Measurements from ENCODE around the gene SESTD1. TPM values are rescaled to one million over a fixed set of nuclear protein-coding genes. Genes with fewer than 3 reads are reported as not detected.

Gene SESTD1
- total RNA-seq, 1 donor from 2014 or later: 15.4 TPM

DNA sequence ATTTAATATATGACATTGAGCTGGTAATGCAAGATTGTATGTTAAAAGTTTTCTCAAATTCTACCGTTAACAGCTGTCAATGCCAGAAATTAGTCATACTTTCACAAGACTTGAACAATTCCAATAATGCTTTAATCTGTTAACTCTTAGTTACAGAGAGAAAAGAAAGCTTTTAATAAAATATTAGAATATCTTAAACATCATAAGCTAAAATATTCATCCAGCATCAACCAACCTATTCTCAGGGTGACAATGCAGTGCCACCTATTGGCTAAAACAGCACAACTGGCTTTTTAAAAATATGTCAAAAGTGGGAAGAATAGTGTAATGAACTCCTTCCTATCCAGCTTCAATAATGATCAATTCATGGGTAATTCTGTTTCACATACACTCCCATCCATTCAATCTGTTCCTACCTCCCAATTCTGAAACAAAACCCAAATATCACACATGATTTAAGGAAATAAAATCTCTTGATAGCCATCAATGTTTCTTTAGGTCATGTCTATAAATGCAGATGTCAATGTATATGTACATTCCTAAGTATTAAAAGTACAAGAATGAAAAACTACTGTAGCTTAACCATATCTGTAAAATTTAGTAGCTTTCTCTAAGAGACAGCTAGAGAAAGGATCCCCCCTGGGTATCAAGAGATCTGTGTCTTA is 134.9 kb downstream of the SESTD1 start:
- Histone ChIP-seq H3K4me3 (no peak overlapping the region), H3K27ac (no peak overlapping the region), H3K36me3 (peaks cover 3 to 6% of the 10 kb centered on the region in 2 donors), H3K27me3 (no peaks in the 10 kb centered on the region), H3K9me3 (no peaks in the 10 kb centered on the region), H3K4me1 (no peaks in the 10 kb centered on the region)
- intact Hi-C loops (cut with DNase I): loop anchor here (10.0 kb wide), 1 partner anchor 335 kb away; no protein-coding TSS in a partner anchor
- DNase-seq (ENCODE audit: low spot score in 2 of 2): no peak
- peak in 2 of 3 experiments; percentile 21 to 54 for TF ChIP-seq CTCF (IDR thresholded peaks at IDR 0.05)

DNA sequence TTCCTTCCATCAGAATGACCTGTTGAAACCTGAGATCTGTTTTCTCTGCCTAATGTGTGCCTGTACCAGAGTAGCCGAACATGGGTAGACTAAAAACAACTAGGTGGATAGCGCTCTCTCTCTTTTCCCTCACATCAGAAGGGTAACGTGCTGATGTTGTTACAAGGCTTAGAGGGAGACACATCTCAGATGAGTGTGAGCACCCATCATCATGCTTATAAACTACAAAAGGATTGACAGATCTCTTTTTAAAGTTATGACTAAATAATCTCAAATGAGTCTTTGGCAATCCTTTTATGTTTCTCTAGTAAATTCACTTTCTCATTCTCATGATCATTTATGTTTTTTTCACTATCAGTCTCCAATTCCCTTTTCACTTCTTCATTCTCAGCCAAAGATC is 139.2 kb downstream of the SESTD1 start:
- no peak overlapping the region for H3K4me3 ChIP-seq
- intact Hi-C loops (cut with DNase I): loop anchor here (10.0 kb wide), 1 partner anchor 331 kb away; no protein-coding TSS in a partner anchor
- DNase-seq (ENCODE audit: low spot score in 2 of 2): no peak
- H3K27ac ChIP-seq: no peak overlapping the region
- H3K36me3 ChIP-seq: peaks cover 9 to 20% of the 10 kb centered on the region in 2 donors
- no peak for TF ChIP-seq CTCF (IDR thresholded peaks at IDR 0.05)
- no peaks in the 10 kb centered on the region for H3K9me3 ChIP-seq
- no peaks in the 10 kb centered on the region for H3K4me1 ChIP-seq
- no peaks in the 10 kb centered on the region for H3K27me3 ChIP-seq

DNA sequence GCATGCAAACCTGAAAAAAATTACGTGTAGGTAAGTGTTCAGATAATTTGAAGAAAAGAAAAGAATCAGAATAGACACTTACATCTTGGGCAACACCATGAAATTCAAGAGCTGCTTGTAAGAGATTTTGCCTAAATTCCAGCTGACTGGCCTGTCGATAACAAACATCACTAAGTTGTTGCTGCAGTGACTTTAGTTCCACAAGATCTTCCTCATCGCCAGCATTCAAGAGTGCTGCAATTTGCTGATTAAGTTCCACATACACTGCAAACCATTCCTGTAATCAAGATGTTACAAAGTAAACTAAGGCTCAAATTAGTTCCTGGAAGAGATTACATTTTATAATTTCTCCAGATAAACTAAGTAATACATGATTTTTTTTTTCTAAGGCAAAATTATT is 140.3 kb downstream of the SESTD1 start:
- intact Hi-C loops (cut with DNase I): loop anchor here (10.0 kb wide), 1 partner anchor 329 kb away; no protein-coding TSS in a partner anchor
- TF ChIP-seq CTCF (IDR thresholded peaks at IDR 0.05): no peak
- peaks cover 18 to 30% of the 10 kb centered on the region in 2 donors for H3K36me3 ChIP-seq
- DNase-seq (ENCODE audit: low spot score in 2 of 2): no peak
- no peaks in the 10 kb centered on the region for H3K9me3 ChIP-seq
- no peaks in the 10 kb centered on the region for H3K4me1 ChIP-seq
- no peaks in the 10 kb centered on the region for H3K27me3 ChIP-seq
- H3K27ac ChIP-seq: no peak overlapping the region
- no peak overlapping the region for H3K4me3 ChIP-seq

- TF ChIP-seq CTCF (IDR thresholded peaks at IDR 0.05): no peak
- H3K9me3 ChIP-seq: no peaks in the 10 kb centered on the region
- H3K27ac ChIP-seq: no peak overlapping the region
- no peak overlapping the region for H3K4me3 ChIP-seq
- intact Hi-C loops (cut with DNase I): loop anchor here (10.0 kb wide), 1 partner anchor 328 kb away; no protein-coding TSS in a partner anchor
- no peak for DNase-seq (ENCODE audit: low spot score in 2 of 2)
- H3K36me3 ChIP-seq: peaks cover 18 to 40% of the 10 kb centered on the region in 2 donors
- H3K4me1 ChIP-seq: no peaks in the 10 kb centered on the region
- no peaks in the 10 kb centered on the region for H3K27me3 ChIP-seq
Observed at GRCh38 chr2:179123272-179123662, 141.4 kb downstream of the SESTD1 start.

GRCh38 chr2:179107737-179108136 is 156.9 kb downstream of the SESTD1 start:
- no peak for DNase-seq (ENCODE audit: low spot score in 2 of 2)
- Histone ChIP-seq H3K4me1 (peaks cover 3 to 16% of the 10 kb centered on the region in 2 donors), H3K9me3 (no peaks in the 10 kb centered on the region), H3K27ac (peak overlapping the region in 1 of 2 donors; percentile 26), H3K27me3 (no peaks in the 10 kb centered on the region), H3K4me3 (no peak overlapping the region), H3K36me3 (peaks cover 35 to 52% of the 10 kb centered on the region in 2 donors)
- intact Hi-C loops (cut with DNase I): loop anchor here (10.0 kb wide), 1 partner anchor 193 kb away; no protein-coding TSS in a partner anchor
- no peak for TF ChIP-seq CTCF (IDR thresholded peaks at IDR 0.05)
